HG03342 (cell line): ENCODE data around the gene UBN2.

Experiments
- ATAC-seq: cut with Tn5 transposase; IDR thresholded peaks from one replicate; pipeline ENCODE4 v1.9.1; 2021; ENCODE audit warnings: mild to moderate bottlenecking, moderate library complexity; ENCODE audit not compliant: unreplicated experiment

Gene UBN2

GRCh38 chr7:139231513-139232376 is 708 bp downstream of the UBN2 start:
- peak; percentile 24 for ATAC-seq

- no peak for ATAC-seq
Measured at GRCh38 chr7:139232377-139232717, 1.3 kb downstream of the UBN2 start.

- no peak for ATAC-seq
Measured at GRCh38 chr7:139232904-139233303, 1.9 kb downstream of the UBN2 start.

- ATAC-seq: no peak
Measured at GRCh38 chr7:139241258-139241657, 10.2 kb downstream of the UBN2 start.

GRCh38 chr7:139242741-139243281 is 11.8 kb downstream of the UBN2 start:
- ATAC-seq: no peak

- ATAC-seq: no peak
Measured at GRCh38 chr7:139245401-139245800, 14.4 kb downstream of the UBN2 start.

GRCh38 chr7:139246494-139246893 is 15.5 kb downstream of the UBN2 start:
- no peak for ATAC-seq

- ATAC-seq: no peak
Measured at GRCh38 chr7:139246905-139247304, 15.9 kb downstream of the UBN2 start.

- ATAC-seq: no peak
Measured at GRCh38 chr7:139249179-139249810, 18.3 kb downstream of the UBN2 start.

- ATAC-seq: no peak
Measured at GRCh38 chr7:139252451-139252850, 21.4 kb downstream of the UBN2 start.

GRCh38 chr7:139254281-139254680 is 23.2 kb downstream of the UBN2 start:
- no peak for ATAC-seq

GRCh38 chr7:139254728-139255127 is 23.7 kb downstream of the UBN2 start:
- ATAC-seq: no peak

- no peak for ATAC-seq
Measured at GRCh38 chr7:139255290-139255689, 24.3 kb downstream of the UBN2 start.

GRCh38 chr7:139259142-139259541 is 28.1 kb downstream of the UBN2 start:
- no peak for ATAC-seq

- ATAC-seq: no peak
Measured at GRCh38 chr7:139264220-139264619, 33.2 kb downstream of the UBN2 start.

GRCh38 chr7:139265673-139266072 is 34.6 kb downstream of the UBN2 start:
- ATAC-seq: no peak

GRCh38 chr7:139271718-139272628 is 40.9 kb downstream of the UBN2 start:
- ATAC-seq: no peak

GRCh38 chr7:139284252-139284896 is 53.3 kb downstream of the UBN2 start:
- no peak for ATAC-seq

GRCh38 chr7:139286144-139286543 is 55.1 kb downstream of the UBN2 start:
- ATAC-seq: no peak

GRCh38 chr7:139292821-139293220 is 61.8 kb downstream of the UBN2 start:
- no peak for ATAC-seq

- ATAC-seq: no peak
Measured at GRCh38 chr7:139293534-139293933, 62.5 kb downstream of the UBN2 start.
